NCI-H2081 (cell line): Measurements from ENCODE around the gene HMGB1.
A peak's percentile ranks its signal among the peaks of the same experiment; 100 is the strongest.

Experiments used
- DNase-seq, 2 experiments: peaks; one replicate each; lab custom pipeline; 2025; lab: John Stamatoyannopoulos, UW

Gene HMGB1

GRCh38 chr13:30465593-30466357, at the start of gene HMGB1:
Gene HMGB1 (minus strand): TSS chr13:30465936. CDS start chr13:30463680, 2,256 bp downstream.
- DNase-seq: peak; percentile 96 to 98

- DNase-seq: peak; percentile 1 to 26
These were observed 45.2 kb upstream of the HMGB1 start for GRCh38 chr13:30510811-30511371.

- DNase-seq: no peak
These were observed 44.4 kb upstream of the HMGB1 start for GRCh38 chr13:30510091-30510490.

- no peak for DNase-seq
These were observed 43.7 kb upstream of the HMGB1 start for GRCh38 chr13:30509254-30510050.

GRCh38 chr13:30504081-30504480, 38.3 kb upstream of the HMGB1 start:
- no peak for DNase-seq

GRCh38 chr13:30502237-30502636, 36.5 kb upstream of the HMGB1 start:
- DNase-seq: no peak

- DNase-seq: no peak
These were observed 33.6 kb upstream of the HMGB1 start for GRCh38 chr13:30499338-30499737.

- DNase-seq: no peak
These were observed 30.4 kb upstream of the HMGB1 start for GRCh38 chr13:30496147-30496546.

GRCh38 chr13:30495746-30496145, 30.0 kb upstream of the HMGB1 start:
- DNase-seq: no peak

- no peak for DNase-seq
These were observed 28.1 kb upstream of the HMGB1 start for GRCh38 chr13:30493658-30494381.

GRCh38 chr13:30487075-30487470, 21.3 kb upstream of the HMGB1 start:
- DNase-seq: no peak

GRCh38 chr13:30486230-30487074, 20.7 kb upstream of the HMGB1 start:
- DNase-seq: no peak

GRCh38 chr13:30481241-30481760, 15.6 kb upstream of the HMGB1 start:
- no peak for DNase-seq

GRCh38 chr13:30480292-30480950, 14.7 kb upstream of the HMGB1 start:
- DNase-seq: no peak

GRCh38 chr13:30479883-30480219, 14.1 kb upstream of the HMGB1 start:
- DNase-seq: no peak

- no peak for DNase-seq
These were observed 13.6 kb upstream of the HMGB1 start for GRCh38 chr13:30479154-30479882.

GRCh38 chr13:30477346-30478195, 11.8 kb upstream of the HMGB1 start:
- no peak for DNase-seq

- DNase-seq: no peak
These were observed 7.9 kb upstream of the HMGB1 start for GRCh38 chr13:30473675-30474074.

GRCh38 chr13:30466841-30467252, 1.1 kb upstream of the HMGB1 start:
- DNase-seq: peak in 1 of 2 experiments; percentile 22
